H1 (cell line): ENCODE data around the gene GRAMD1B. TPM values are rescaled to one million over a fixed set of nuclear protein-coding genes. Genes with fewer than 3 reads are reported as not detected.

ENCODE experiments used
- CTBP2 ChIP-seq: IDR thresholded peaks from 2 replicates; pipeline ENCODE4 v1.7.0; 2011; ENCODE audit warnings: borderline replicate concordance, mild to moderate bottlenecking, moderate library complexity, mixed read lengths, low read length; ENCODE audit not compliant: insufficient read depth, insufficient read length
- polyA plus RNA-seq, 7 experiments: library from polyadenylated mRNA; depleted of rRNA in 3 of 7; stranded (reverse) in 5 of 7; unstranded in 2 of 7; fragments of >200 nt in 5 of 7; fragments of 200-250 nt in 2 of 7; gene quantifications; 1 replicate in 5 of 7; 2 replicates in 1 of 7; 4 replicates in 1 of 7; pipeline versions ENCODE4 v1.2.1 to v1.2.3, GENCODE V29; 2011 to 2013; ENCODE audit warnings: missing spikeins in 2 of 7, mixed read lengths in 2 of 7
- total RNA-seq: library from RNA; stranded (reverse); fragmentation: NEBNext Ultra II Directional; extraction: Animal tissue kit (Norgen Biotek cat#: 25700); gene quantifications from 2 replicates; pipeline ENCODE4 v1.2.1, GENCODE V29; 2021

The GRAMD1B gene
- total and polyA plus RNA-seq, 2 of the 8 experiments (the other 6 are each of a cell fraction or from before 2014, with no cell fraction given) = 10.1 to 21.2 TPM

DNA sequence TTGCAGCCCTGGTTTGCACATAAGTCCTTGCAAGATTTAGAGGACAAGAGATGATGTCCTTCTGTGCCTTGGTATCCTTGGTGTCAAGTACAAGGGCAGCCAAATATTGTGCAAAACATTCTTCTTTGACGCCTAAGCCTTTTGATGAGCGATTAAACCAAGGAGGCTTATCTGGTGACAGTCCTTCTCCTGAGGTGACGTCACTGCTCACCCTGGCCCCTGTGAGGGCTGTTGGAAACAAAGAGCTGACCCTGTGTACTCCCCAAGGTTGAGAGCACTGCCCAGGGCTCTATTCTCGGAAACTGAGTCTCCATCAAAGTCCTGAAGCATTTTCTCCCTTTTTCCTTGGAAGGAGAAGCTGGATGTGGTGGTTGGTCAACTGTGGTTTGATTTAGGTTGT lies 4.7 kb upstream of the GRAMD1B start (continued):
- no peak for TF ChIP-seq CTBP2
